Endometrial microvascular endothelial cells (primary cell): ENCODE data around the gene TMEM115. TPM values are rescaled to one million over a fixed set of nuclear protein-coding genes. Genes with fewer than 3 reads are reported as not detected.

Source experiments
- in situ Hi-C: cut with HindIII; loops from 2 replicates; pipeline ENCODE4 v1.10.0; 2017; ENCODE audit warnings: low sequenced_read_pairs, low pct_unique_long_range_greater_than_20kb; ENCODE audit errors: inconsistent ontology term
- total RNA-seq: library from RNA; depleted of rRNA; stranded (reverse); fragments of >200 nt; gene quantifications from one replicate; pipeline ENCODE4 v1.2.3, GENCODE V29; 2015; ENCODE audit errors: inconsistent ontology term

TMEM115 gene
- total RNA-seq, 1 donor from 2014 or later: 83.0 TPM

DNA sequence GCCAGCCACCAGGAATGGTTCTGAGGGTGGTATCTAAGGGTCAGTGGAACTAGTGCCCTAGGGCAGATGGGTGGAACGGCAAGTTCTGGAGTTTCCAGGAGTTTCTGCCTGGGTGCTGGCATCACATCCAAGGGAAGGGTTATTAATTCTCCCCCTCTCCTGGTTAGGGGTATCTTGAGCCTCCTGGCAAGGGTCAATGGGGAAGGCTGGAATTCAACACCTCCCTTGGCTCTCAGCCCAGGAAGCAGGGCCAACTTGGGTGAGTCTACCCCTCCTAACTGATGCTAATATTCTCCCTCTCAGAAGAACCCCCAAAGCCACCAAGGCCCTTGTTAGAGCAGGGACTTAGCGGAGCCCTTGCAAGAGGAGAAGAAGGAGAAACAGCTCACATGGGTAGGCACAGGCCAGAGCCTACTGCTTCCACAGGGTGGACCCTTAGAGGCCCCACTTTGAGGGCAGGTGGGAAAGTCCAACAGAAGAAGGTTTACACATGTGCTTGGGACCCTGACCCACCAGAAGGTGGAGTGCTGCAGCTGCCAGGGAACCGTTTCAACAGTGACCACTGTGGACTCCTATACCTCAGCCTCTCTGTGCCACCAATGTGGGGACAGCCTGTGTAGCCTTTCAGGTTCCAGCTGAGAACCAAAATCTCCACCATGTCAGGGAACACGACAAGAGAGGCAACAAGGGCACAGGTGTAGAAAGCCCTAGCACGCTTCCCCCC is 3.3 kb downstream of the TMEM115 start:
- in situ Hi-C loops: no loop called here

DNA sequence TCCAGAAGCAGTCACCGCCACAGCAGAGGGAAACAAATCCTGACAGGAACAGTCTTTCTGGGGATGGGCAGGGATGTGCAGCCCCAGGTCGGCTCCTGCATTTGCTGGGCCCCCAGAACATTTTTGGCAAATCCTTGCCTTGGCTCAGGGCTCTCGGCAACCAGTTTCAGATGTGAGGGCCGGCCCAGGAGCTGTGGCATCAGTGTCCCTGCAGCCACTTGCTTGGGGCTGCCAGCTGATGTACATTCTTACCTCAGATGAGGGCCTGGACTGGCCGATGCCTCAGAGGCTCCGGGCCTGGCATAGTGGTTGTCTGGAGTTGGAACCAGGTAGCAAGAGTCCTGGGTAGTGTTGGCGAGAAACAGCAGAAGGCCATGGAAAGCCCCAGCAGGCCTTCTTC is 4.5 kb downstream of the TMEM115 start:
- in situ Hi-C loops: no loop called here

- in situ Hi-C loops: no loop called here
These were observed 5.0 kb downstream of the TMEM115 start for GRCh38 chr3:50354186-50354764.

GRCh38 chr3:50353245-50354004 is 5.9 kb downstream of the TMEM115 start:
- in situ Hi-C loops: no loop called here

DNA sequence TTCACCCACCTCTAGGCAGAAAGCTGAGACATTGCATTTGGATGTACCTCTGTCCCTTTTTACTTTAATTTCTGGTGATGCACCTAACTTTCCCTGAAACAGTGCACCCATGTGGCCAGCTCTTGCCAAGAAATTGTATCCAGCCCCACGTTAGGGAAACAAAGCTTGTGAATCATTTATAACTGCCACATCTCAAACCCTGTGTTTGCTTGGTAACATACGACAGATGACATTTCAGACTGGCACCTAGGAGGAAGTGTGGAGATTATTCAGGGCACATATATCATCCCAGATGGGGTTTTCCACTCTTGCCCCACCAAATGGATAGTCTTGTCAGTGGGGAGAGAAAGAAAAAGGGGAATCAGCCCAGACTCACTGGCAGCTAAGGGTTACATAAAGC is 6.5 kb downstream of the TMEM115 start:
- in situ Hi-C loops: no loop called here

DNA sequence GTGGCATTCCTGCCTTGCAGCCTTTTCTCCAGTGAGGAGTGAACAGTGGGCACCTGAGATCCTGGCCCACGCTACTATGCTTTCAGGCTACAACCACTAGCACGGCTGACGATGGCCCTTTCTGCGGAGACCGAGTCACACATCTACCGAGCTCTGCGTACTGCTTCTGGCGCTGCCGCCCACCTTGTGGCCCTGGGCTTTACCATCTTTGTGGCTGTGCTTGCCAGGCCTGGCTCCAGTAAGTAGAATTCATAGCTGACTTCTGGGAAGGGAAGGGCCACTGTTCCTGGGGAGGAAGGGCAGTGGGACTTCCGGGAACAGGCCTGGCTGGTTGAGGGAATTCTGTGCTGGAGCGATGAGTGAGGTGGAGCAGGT is 8.0 kb downstream of the TMEM115 start:
- in situ Hi-C loops: no loop called here

DNA sequence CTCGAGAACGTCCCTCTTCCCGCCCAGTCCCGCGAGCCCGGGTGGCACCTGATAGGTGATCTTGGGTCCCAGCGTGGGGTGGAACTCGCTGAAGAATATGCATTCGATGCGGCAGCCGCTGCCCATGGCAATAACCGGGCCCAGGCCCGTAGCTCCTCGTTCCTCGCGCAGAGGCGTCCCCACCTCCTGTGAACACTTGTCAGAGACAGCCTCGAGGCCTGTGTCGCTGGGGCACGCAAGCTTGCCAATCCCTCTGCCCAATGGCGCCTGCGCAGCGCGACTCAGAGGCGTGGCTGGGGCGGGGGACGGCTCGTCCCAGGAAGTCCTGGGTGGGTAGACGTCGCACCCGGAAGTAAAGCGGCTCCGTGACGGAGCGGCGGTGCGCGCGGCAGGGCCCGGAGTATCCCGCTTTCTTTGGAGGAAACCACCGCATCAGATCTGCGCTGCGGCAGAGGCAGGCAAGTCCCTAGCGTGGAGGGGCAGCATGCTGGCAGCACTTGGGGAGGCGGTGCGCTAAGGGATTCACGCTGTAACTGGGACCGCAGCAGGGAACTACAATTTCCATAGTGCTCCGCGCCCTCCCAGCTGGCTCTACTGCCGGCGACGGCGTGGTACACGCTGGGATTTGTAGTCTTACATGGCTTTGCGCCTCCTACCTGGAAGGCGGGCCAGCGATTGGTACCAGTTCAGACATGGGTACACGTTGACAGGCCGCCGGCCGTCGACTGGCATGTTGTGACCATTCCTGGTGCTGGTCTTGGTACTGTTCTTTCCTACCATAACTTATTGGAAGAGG is 8.6 kb downstream of the TMEM115 start, which contains the start of the genes CYB561D2 and NPRL2:
Gene CYB561D2, plus strand, starts transcription at position 336 of the 796 bp plus-strand sequence. CDS start 572 bp downstream, outside the sequence.
Gene NPRL2, minus strand, starts transcription at position 249 of the 796 bp plus-strand sequence. Its CDS starts 123 bp downstream, at position 126.
- in situ Hi-C loops: no loop called here

- in situ Hi-C loops: no loop called here
These were observed 9.2 kb downstream of the TMEM115 start for GRCh38 chr3:50350213-50350526.

DNA sequence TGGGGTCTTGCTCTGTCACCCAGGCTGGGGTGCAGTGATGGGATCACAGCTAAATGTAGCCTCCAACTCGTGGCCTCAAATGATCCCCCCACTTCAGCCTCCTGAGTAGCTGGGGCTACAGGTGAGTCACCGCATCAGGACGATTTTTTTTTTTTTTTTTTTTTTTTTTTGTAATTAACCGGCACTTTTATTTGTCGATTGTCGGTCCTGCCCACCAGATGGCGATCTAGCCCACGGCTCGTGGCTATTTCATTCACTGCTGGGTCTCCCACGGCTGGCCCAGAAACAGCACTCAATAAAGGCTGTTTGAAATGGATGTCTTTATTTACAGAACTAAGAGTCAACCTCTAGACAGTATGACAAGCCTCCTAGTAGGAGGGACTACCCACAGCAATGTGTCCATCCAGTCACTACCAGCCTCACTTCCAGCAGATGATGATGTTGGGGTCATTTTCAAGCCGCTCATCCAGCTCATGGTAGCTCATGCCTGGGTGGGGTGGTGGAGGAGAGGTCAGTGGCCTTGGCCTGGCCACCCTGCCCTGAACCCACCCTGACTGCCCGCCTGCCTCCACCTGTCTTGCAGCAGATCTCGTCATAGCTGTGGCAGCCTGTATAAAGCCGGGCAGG is 12.0 kb downstream of the TMEM115 start:
- in situ Hi-C loops: no loop called here

GRCh38 chr3:50345586-50346234 is 13.6 kb downstream of the TMEM115 start, which contains the start of gene ZMYND10:
Gene ZMYND10 (minus strand): TSS chr3:50345732. CDS start chr3:50345579, 153 bp downstream.
- in situ Hi-C loops: no loop called here

- in situ Hi-C loops: no loop called here
These were observed 14.3 kb downstream of the TMEM115 start for GRCh38 chr3:50345008-50345407.

DNA sequence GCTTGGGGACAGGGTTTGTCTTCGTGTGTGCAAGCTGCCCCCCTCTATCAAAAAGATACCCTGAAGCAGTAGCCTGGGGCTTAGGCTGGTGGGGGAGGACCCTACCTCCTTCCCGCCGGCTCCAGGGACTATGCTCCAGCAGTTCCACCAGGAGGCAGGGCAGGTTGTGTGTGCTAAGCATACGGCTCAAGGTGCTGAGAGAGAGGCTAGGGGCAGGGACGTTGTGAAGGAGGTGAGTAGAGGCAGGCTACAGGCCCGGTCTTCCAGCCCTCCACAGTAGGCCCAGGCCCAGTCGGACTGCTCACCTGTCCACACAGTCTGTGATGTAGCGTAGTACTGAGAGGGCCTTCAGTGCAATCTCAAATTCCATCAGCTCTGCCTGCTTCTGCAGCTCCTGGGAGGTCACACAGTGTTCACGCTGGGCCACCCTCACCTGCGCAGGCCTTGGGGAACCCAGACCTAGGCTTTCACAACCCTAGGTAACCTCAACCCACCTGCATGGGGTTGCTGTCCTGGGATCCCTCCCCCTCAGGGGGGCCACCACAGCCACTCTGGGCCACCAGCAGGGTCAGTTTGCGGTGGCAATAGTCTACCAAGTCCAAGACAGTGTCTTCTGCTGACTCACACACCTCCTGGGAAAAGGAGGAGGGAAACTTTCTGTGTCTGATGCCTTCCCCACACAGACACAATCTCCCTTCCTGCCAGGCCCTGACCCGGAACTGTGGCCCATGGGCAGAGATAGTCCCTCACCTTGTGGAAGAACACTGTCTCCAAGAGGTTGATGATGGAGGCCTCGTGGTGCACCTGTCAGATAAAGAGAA is 16.3 kb downstream of the TMEM115 start:
- in situ Hi-C loops: no loop called here

DNA sequence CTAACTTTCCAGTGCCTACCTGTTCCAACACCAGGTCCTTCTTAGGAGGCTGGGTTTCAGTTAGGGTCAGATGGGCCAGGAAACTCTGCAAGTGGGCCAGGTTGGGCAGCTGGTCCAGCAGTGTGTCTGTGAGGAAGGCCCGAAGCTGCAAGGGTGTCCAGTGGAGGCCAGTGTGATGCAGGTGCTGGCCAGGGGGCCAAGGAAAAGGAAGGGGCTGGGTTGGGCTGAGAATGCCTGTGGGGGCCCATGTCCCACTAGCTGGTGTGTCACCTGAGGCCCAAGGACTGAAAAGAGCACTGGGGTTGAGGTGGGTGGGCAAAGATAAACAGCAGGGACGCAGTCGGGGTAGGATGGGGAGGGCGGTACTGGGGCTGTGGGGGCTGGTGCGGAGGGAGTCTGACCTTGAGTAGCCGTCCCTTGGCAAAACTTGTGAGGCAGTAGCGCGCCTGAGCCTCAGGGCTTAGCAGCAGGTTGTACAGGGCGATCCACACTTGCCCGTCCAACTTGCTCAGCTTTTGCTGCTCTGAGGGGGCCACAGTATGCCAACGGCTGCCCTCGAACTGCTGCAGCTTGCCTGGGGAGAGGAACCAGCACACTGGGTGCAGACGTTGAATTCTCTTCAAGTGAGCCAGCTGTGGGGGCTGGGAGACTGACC is 17.2 kb downstream of the TMEM115 start:
- in situ Hi-C loops: no loop called here

GRCh38 chr3:50341537-50341936 is 17.8 kb downstream of the TMEM115 start:
- in situ Hi-C loops: no loop called here

DNA sequence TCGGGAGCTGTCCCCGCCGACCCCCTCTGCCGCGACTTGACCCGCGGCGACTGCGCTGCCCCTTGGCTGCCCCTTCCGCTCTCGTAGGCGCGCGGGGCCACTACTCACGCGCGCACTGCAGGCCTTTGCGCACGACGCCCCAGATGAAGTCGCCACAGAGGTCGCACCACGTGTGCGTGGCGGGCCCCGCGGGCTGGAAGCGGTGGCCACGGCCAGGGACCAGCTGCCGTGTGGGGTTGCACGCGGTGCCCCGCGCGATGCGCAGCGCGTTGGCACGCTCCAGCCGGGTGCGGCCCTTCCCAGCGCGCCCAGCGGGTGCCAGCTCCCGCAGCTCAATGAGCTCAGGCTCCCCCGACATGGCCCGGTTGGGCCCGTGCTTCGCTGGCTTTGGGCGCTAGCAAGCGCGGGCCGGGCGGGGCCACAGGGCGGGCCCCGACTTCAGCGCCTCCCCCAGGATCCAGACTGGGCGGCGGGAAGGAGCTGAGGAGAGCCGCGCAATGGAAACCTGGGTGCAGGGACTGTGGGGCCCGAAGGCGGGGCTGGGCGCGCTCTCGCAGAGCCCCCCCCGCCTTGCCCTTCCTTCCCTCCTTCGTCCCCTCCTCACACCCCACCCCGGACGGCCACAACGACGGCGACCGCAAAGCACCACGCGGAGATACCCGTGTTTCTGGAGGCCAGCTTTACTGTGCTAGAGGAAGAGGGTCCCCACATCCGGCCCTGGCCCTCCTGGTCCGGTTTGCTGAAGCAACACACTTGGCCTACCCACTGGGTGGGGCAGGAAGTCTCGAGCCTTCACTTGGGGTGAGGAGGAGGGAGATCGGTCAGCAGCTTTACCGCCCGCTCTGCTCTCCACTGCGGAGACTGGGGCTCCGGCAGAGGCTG is 18.6 kb downstream of the TMEM115 start, which contains the start of gene RASSF1:
Gene RASSF1, minus strand, starts transcription at position 389 of the 882 bp plus-strand sequence. Its CDS starts 31 bp downstream, at position 358.
- in situ Hi-C loops: no loop called here

DNA sequence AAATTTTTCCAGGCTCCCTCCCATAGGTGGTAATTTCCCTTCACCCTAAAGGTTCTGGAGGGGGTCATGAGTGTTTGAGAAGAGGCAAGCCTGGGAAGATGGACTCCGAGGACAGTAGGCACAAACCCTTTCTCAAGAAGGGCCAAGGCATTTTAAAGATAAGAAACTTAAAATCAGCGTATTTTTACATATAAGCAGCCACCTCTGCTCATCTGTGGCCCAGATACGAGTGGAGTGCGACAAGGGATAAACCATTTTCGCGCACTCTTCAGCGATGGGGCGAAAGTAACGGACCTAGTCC is 19.2 kb downstream of the TMEM115 start:
- in situ Hi-C loops: no loop called here
